ENCODE results near the gene TTC1.
A peak's percentile ranks its signal among the peaks of the same experiment; 100 is the strongest.
"Not testable (repeated sequence)": the region's sequence is repeated elsewhere in the genome, so short reads cannot be mapped to it uniquely, and the experiment has no call there.

Gene TTC1

GRCh38 chr5:160008877-160009590, at the start of gene TTC1:
TTC1 (plus strand) TSS chr5:160009139; CDS start chr5:160010529, 1,390 bp downstream.
- DNase-seq: peak; percentile 99

- no peak for DNase-seq
Observed at GRCh38 chr5:159961176-159962160, 47.5 kb upstream of the TTC1 start.

GRCh38 chr5:159962214-159962613, 46.7 kb upstream of the TTC1 start:
- no peak for DNase-seq

- no peak for DNase-seq
Observed at GRCh38 chr5:159963935-159964334, 45.0 kb upstream of the TTC1 start.

GRCh38 chr5:159965031-159965837, 43.7 kb upstream of the TTC1 start:
- peak; percentile 51 for DNase-seq

- DNase-seq: not testable (repeated sequence)
Observed at GRCh38 chr5:159965838-159966128, 43.2 kb upstream of the TTC1 start.

- DNase-seq: no peak
Observed at GRCh38 chr5:159969966-159970365, 39.0 kb upstream of the TTC1 start.

- DNase-seq: no peak
Observed at GRCh38 chr5:159971038-159971437, 37.9 kb upstream of the TTC1 start.

GRCh38 chr5:159971514-159971913, 37.4 kb upstream of the TTC1 start:
- no peak for DNase-seq

- DNase-seq: peak; percentile 86
Observed at GRCh38 chr5:159971931-159972461, 36.9 kb upstream of the TTC1 start.

- DNase-seq: peak; percentile 38
Observed at GRCh38 chr5:159972538-159973362, 36.2 kb upstream of the TTC1 start.

GRCh38 chr5:159975462-159976019, 33.4 kb upstream of the TTC1 start:
- DNase-seq: peak; percentile 49

GRCh38 chr5:159976921-159977320, 32.0 kb upstream of the TTC1 start:
- no peak for DNase-seq

GRCh38 chr5:159978358-159978757, 30.6 kb upstream of the TTC1 start:
- DNase-seq: no peak

GRCh38 chr5:159982421-159983173, 26.3 kb upstream of the TTC1 start:
- DNase-seq: no peak

GRCh38 chr5:159987031-159987674, 21.8 kb upstream of the TTC1 start:
- DNase-seq: peak; percentile 97

GRCh38 chr5:159990506-159990905, 18.4 kb upstream of the TTC1 start:
- peak; percentile 37 for DNase-seq

GRCh38 chr5:159992566-159992965, 16.4 kb upstream of the TTC1 start:
- no peak for DNase-seq

- DNase-seq: no peak
Observed at GRCh38 chr5:159993194-159993593, 15.7 kb upstream of the TTC1 start.

GRCh38 chr5:159995907-159996306, 13.0 kb upstream of the TTC1 start:
- DNase-seq: no peak

Data from DMS53 (cell line).